ENCODE measurements around the gene HOXD13.

HOXD13 gene

GRCh38 chr2:176071330-176072291 is 20.9 kb upstream of the HOXD13 start:
- DNase-seq (ENCODE audit: low read depth) = no peak
- no peak overlapping the region for H3K4me3 ChIP-seq (ENCODE audit: low read length)
- TF ChIP-seq, protein P1, sequence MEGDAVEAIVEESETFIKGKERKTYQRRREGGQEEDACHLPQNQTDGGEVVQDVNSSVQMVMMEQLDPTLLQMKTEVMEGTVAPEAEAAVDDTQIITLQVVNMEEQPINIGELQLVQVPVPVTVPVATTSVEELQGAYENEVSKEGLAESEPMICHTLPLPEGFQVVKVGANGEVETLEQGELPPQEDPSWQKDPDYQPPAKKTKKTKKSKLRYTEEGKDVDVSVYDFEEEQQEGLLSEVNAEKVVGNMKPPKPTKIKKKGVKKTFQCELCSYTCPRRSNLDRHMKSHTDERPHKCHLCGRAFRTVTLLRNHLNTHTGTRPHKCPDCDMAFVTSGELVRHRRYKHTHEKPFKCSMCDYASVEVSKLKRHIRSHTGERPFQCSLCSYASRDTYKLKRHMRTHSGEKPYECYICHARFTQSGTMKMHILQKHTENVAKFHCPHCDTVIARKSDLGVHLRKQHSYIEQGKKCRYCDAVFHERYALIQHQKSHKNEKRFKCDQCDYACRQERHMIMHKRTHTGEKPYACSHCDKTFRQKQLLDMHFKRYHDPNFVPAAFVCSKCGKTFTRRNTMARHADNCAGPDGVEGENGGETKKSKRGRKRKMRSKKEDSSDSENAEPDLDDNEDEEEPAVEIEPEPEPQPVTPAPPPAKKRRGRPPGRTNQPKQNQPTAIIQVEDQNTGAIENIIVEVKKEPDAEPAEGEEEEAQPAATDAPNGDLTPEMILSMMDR (conservative IDR thresholded peaks at IDR 0.05; ENCODE audit: low read length) = no peak

DNA sequence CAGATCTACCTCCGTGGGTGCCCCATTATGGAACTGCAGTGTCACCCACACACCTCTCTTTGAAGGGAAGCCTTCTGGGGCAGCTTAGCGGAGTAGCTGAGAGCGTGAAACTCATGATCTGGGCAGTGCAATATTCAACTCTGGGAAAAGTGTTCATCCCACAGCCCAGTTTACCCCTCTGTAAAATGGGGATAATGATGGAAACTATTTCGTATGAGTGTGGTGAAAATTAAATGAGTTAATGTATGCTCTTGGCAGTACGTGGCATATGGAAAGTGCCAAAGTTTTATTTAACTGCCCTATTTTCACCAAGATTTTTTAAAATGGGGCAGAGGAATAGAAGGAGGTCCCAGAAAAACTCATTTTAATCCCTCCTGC is 20.2 kb upstream of the HOXD13 start:
- no peak for DNase-seq (ENCODE audit: low read depth)
- no peak overlapping the region for H3K4me3 ChIP-seq (ENCODE audit: low read length)
- TF ChIP-seq, protein P1 (conservative IDR thresholded peaks at IDR 0.05; ENCODE audit: low read length) = no peak

DNA sequence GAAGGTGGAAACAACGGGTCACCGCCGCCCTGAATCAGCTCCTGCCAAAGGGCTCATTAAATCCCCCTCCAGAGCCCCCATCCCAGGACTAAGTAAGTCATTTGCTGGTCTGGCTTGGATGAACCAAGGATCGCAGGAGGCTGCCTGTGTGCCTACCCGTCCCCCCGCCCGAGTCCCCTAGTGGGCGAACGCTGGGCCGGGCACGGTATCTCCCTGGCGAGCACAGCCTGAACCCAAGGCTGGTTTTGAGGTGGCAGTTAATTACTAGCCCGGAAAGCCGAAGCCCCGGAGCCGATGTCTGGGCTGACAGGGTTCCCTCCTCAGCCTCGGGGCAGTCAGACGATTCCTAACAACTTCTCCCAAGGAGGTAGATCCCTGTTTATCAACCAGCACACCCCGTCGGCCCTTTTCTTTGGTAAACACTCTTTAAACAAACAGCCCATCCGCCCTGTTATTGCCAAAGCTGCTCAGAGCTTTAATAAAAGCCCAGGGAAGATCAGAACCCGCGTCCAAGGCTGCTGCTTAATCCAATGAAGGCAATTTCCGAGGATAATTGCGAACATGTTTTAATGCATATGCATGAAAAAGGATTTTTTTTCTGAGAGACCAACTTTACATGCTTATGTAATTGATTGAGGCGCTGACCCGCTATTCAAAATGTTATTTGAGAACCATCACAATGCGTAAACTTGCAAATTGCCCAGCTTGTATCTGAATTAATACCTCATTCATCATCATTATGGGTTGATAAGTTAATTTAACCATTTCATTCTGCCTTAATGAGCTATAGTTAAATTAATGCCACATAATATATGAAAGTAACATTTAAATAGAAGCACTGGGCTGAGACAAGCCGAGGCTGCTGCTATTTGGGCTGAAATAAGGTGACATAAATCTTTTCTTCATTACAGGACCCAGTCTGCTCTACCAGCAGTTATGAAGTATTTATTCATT is 19.3 kb upstream of the HOXD13 start:
- no peak for DNase-seq (ENCODE audit: low read depth)
- H3K4me3 ChIP-seq (ENCODE audit: low read length) = no peak overlapping the region
- TF ChIP-seq, protein P1 (conservative IDR thresholded peaks at IDR 0.05; ENCODE audit: low read length) = no peak

DNA sequence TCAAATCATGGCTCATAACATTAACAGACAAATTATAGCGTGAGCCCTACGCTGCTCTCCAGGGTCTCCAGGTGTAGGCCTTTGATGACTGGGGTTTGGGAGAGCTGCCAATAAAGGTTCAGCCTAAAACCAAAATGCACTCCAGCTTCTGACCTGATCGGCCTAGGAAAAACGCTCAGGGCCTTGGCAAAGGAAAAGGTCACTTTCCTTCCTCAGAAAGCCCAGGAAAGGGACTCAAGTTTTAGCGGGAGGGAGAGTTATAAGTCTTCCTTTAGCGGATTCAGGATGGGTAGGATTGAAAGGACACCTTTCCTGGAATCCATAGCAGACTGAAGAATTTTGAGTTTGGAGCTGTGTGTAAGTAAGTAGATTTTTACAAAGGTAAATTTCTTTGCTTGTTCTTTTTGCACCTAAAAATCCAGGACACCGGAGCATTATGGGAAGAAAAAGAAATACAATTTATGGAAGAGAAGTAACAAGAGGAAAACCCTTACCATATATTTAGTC is 17.5 kb upstream of the HOXD13 start:
- TF ChIP-seq, protein P1 (conservative IDR thresholded peaks at IDR 0.05; ENCODE audit: low read length) = no peak
- DNase-seq (ENCODE audit: low read depth) = no peak
- no peak overlapping the region for H3K4me3 ChIP-seq (ENCODE audit: low read length)

GRCh38 chr2:176075481-176075880 is 17.0 kb upstream of the HOXD13 start:
- no peak overlapping the region for H3K4me3 ChIP-seq (ENCODE audit: low read length)
- TF ChIP-seq, protein P1 (conservative IDR thresholded peaks at IDR 0.05; ENCODE audit: low read length) = no peak
- no peak for DNase-seq (ENCODE audit: low read depth)

- no peak for DNase-seq (ENCODE audit: low read depth)
- TF ChIP-seq, protein P1 (conservative IDR thresholded peaks at IDR 0.05; ENCODE audit: low read length) = no peak
These were observed 16.5 kb upstream of the HOXD13 start for GRCh38 chr2:176076063-176076462.

More at GRCh38 chr2:176076063-176076462, 16.5 kb upstream of the HOXD13 start:
- H3K4me3 ChIP-seq (ENCODE audit: low read length) = no peak overlapping the region
